Activated B cell treated with CpG ODN at 0.5 μM for 24 hours (primary cell): ENCODE measurements around the gene RGCC. TPM values are rescaled to one million over a fixed set of nuclear protein-coding genes. Genes with fewer than 3 reads are reported as not detected.
A peak's percentile ranks its signal among the peaks of the same experiment; 100 is the strongest.
"Not testable (repeated sequence)": the region's sequence is repeated elsewhere in the genome, so short reads cannot be mapped to it uniquely, and the experiment has no call there.

Experiments used
- ATAC-seq: fragments of 200-7000 bp; cut with Tn5 transposase; one replicate; pipeline ENCODE4 v1.10.0; 2021; ENCODE audit warnings: low read depth, mild to moderate bottlenecking, moderate library complexity
- CTCF ChIA-PET: fragments of 350-600 bp; sonication (Branson Sonifier 250); formaldehyde crosslinking; loops from one replicate; lab custom pipeline; 2021; ENCODE audit warnings: antibody characterized with exemption; lab: Charles Lee
- POLR2A ChIA-PET: fragments of 350-600 bp; sonication (Branson Sonifier 250); formaldehyde crosslinking; loops from one replicate; lab custom pipeline; 2021; ENCODE audit warnings: antibody characterized with exemption; lab: Charles Lee
- DNase-seq: peaks from one replicate; pipeline ENCODE4 v3.0.0; 2022
- H3K27ac Mint-ChIP-seq: one replicate; pipeline ENCODE4 v1.8.0; 2020; ENCODE audit warnings: mixed read lengths
- H3K27me3 Mint-ChIP-seq: one replicate; pipeline ENCODE4 v1.8.0; 2021; ENCODE audit warnings: mixed read lengths
- H3K36me3 Mint-ChIP-seq: one replicate; pipeline ENCODE4 v1.8.0; 2021; ENCODE audit warnings: low read depth, mixed read lengths
- H3K4me1 Mint-ChIP-seq: one replicate; pipeline ENCODE4 v1.8.0; 2021; ENCODE audit warnings: mixed read lengths
- H3K4me3 Mint-ChIP-seq: one replicate; pipeline ENCODE4 v1.8.0; 2020; ENCODE audit warnings: mild to moderate bottlenecking, mixed read lengths
- H3K9me3 Mint-ChIP-seq: one replicate; pipeline ENCODE4 v1.8.0; 2020; ENCODE audit warnings: mixed read lengths
- CTCF ChIP-seq: fragments of 200-600 bp; IDR thresholded peaks from one replicate; pipeline ENCODE4 v1.8.0; 2022; ENCODE audit warnings: antibody characterized with exemption, mild to moderate bottlenecking
- intact Hi-C: fragments of 100-400 bp; cut with micrococcal nuclease; formaldehyde crosslinking; loops from one replicate; pipeline ENCODE4 v1.15.1; 2024
- total RNA-seq: library from RNA; stranded (reverse); gene quantifications from 2 replicates; pipeline ENCODE4 v1.2.3, GENCODE V29; 2022

The RGCC gene
- total RNA-seq, 1 donor from 2014 or later: 2.4 TPM

GRCh38 chr13:41500511-41500910 lies 43.2 kb downstream of the RGCC start:
- no peaks in the 10 kb centered on the region for H3K36me3 Mint-ChIP-seq
- ChIA-PET CTCF (no interaction called here), POLR2A (interaction anchor here (2.8 kb wide), 1 partner anchor 8 kb away, joined by 12 read pairs; no protein-coding TSS in a partner anchor)
- no peak overlapping the region for H3K4me3 Mint-ChIP-seq
- ATAC-seq (peak; percentile 56), DNase-seq (no peak)
- no peak for TF ChIP-seq CTCF
- peaks cover 7% of the 10 kb centered on the region for H3K9me3 Mint-ChIP-seq
- intact Hi-C loops: loop anchor here (2.0 kb wide), 1 partner anchor 36 kb away; no protein-coding TSS in a partner anchor
- H3K4me1 Mint-ChIP-seq: peaks cover 54% of the 10 kb centered on the region
- no peaks in the 10 kb centered on the region for H3K27me3 Mint-ChIP-seq
- H3K27ac Mint-ChIP-seq: peak overlapping the region; percentile 27

- ATAC-seq (peak; percentile 36), DNase-seq (no peak)
- intact Hi-C loops: loop anchor here (1.0 to 2.0 kb wide), 2 partner anchors 8 to 36 kb away; no protein-coding TSS in a partner anchor
- Mint-ChIP-seq H3K27me3 (no peaks in the 10 kb centered on the region), H3K36me3 (no peaks in the 10 kb centered on the region), H3K9me3 (peaks cover 7% of the 10 kb centered on the region), H3K27ac (no peak overlapping the region), H3K4me3 (peak overlapping the region; percentile 2), H3K4me1 (peaks cover 55% of the 10 kb centered on the region)
- ChIA-PET POLR2A (interaction anchor here (2.8 kb wide), 1 partner anchor 9 kb away, joined by 12 read pairs; no protein-coding TSS in a partner anchor), CTCF (no interaction called here)
- no peak for TF ChIP-seq CTCF
Measured at GRCh38 chr13:41501281-41501680, 43.9 kb downstream of the RGCC start.

DNA sequence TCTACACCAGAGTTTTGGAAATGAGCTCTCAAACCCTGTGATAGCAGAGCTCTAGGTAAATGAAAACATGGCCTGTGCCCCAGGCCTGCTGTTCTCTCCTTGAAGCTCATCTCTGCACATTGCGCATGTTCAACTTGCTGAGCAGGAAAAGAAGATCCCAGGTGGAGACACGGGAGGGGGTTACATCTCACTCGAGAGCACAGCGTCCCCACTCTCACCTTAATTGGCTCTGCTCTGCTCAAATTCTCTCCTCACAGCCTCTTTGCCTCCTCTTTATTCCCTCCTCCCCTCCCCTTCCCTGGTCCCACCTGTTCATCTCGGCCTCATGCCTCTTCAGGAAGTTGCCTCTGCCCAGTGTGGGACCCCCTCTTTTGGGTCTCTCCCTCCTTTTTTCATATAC lies 44.7 kb downstream of the RGCC start:
- no peak for TF ChIP-seq CTCF
- ChIA-PET POLR2A (interaction anchor here (2.8 kb wide), 1 partner anchor 10 kb away, joined by 12 read pairs; no protein-coding TSS in a partner anchor), CTCF (interaction anchor here (0.7 kb wide), 1 partner anchor 262 kb away, joined by 3 read pairs; no protein-coding TSS in a partner anchor)
- Mint-ChIP-seq H3K4me3 (peak overlapping the region; percentile 12), H3K36me3 (no peaks in the 10 kb centered on the region), H3K27ac (peak overlapping the region; percentile 13), H3K27me3 (no peaks in the 10 kb centered on the region), H3K9me3 (peaks cover 7% of the 10 kb centered on the region), H3K4me1 (peaks cover 55% of the 10 kb centered on the region)
- intact Hi-C loops: no loop called here
- ATAC-seq (no peak), DNase-seq (no peak)

- ChIA-PET CTCF (no interaction called here), POLR2A (interaction anchor here (2.8 kb wide), 1 partner anchor 11 kb away, joined by 12 read pairs; no protein-coding TSS in a partner anchor)
- DNase-seq: no peak
- Mint-ChIP-seq H3K36me3 (no peaks in the 10 kb centered on the region), H3K4me1 (peaks cover 53% of the 10 kb centered on the region), H3K27me3 (no peaks in the 10 kb centered on the region), H3K27ac (peak overlapping the region; percentile 2), H3K9me3 (peaks cover 7% of the 10 kb centered on the region), H3K4me3 (peak overlapping the region; percentile 12)
- no peak for TF ChIP-seq CTCF
- intact Hi-C loops: no loop called here
- peak; percentile 45 for ATAC-seq
Measured at GRCh38 chr13:41502673-41503072, 45.3 kb downstream of the RGCC start.

DNA sequence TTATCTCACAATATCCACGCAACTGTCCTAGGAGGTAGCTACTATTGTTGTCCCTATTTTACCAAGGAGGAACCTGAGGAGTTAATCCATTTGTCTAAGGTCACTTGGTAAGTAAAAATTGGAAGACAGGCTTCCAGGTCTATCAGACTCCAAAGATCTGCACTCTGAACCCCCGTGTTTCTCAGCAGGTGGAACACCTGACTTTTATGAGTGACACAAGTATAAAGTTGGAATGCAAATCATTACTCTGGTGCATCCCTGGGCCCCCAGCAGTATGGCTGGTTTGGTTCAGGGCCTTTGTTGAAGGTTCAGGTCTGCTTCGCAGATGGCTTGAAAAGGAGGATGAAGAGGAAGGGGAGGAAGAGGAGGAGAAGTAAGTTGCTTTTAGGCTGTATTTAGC lies 46.0 kb downstream of the RGCC start:
- H3K27ac Mint-ChIP-seq: no peak overlapping the region
- CTCF ChIA-PET: no interaction called here

GRCh38 chr13:41504657-41505056 lies 47.3 kb downstream of the RGCC start:
- peaks cover 40% of the 10 kb centered on the region for H3K4me1 Mint-ChIP-seq
- H3K36me3 Mint-ChIP-seq, H3K27ac Mint-ChIP-seq, H3K4me3 Mint-ChIP-seq, POLR2A ChIA-PET, H3K27me3 Mint-ChIP-seq, H3K9me3 Mint-ChIP-seq, DNase-seq, intact Hi-C loops, ATAC-seq: not testable (repeated sequence)
- CTCF ChIA-PET: interaction anchor here (0.9 kb wide), 1 partner anchor 37 kb away, joined by 3 read pairs; no protein-coding TSS in a partner anchor

More for the DNA sequence above, 46.0 kb downstream of the RGCC start:
- Mint-ChIP-seq H3K36me3 (no peaks in the 10 kb centered on the region), H3K4me1 (peaks cover 48% of the 10 kb centered on the region), H3K4me3 (no peak overlapping the region), H3K27me3 (no peaks in the 10 kb centered on the region), H3K9me3 (peaks cover 7% of the 10 kb centered on the region)
- no peak for ATAC-seq
- POLR2A ChIA-PET: interaction anchor here (2.8 kb wide), 1 partner anchor 11 kb away, joined by 12 read pairs; no protein-coding TSS in a partner anchor
- TF ChIP-seq CTCF: no peak
- intact Hi-C loops: no loop called here
- DNase-seq: no peak
